HG03457 (cell line): ENCODE data around the gene EHD4.

Source experiments
- ATAC-seq: cut with Tn5 transposase; IDR thresholded peaks from one replicate; pipeline ENCODE4 v1.9.1; 2021; ENCODE audit warnings: moderate number of reproducible peaks; ENCODE audit not compliant: unreplicated experiment

EHD4 gene

DNA sequence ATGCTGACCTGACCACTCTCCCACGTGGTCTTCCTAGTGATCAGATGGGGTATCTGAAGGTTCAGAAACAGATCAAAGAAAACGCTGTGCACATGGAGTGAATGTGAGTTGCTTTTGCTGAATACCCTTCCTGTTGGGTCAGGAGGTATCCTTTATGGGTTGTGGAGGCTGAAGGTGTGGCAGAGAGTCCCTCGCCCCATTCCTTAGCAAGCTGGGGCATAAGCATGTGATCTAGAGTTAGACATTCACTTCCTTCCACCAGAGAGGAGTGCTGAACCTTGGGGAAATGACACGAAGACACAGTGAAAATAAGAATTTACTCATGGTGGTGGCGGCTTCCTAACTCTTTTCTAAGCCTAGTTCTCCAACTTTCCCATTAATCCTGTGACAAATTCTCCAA lies 50.7 kb downstream of the EHD4 start:
- ATAC-seq: no peak

DNA sequence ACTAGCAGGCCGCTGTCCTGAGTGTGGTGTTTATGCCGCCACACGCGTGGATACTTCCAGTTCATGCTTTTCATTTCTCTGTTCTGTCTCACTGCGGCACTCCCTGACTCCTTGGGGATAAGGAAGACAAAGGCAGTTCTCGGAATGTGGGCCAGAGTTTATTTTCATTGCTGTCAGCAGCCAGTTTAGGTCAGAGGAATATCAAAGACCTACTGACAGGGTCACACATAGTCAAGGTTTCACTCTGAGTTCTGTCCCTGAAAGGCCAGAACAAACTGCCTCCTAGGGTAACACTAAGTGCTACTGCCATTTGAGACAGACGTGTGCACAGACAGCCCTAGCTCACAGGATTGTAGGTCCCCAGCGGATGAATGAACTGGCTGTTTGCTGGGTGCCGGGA lies 51.2 kb downstream of the EHD4 start:
- ATAC-seq: no peak

DNA sequence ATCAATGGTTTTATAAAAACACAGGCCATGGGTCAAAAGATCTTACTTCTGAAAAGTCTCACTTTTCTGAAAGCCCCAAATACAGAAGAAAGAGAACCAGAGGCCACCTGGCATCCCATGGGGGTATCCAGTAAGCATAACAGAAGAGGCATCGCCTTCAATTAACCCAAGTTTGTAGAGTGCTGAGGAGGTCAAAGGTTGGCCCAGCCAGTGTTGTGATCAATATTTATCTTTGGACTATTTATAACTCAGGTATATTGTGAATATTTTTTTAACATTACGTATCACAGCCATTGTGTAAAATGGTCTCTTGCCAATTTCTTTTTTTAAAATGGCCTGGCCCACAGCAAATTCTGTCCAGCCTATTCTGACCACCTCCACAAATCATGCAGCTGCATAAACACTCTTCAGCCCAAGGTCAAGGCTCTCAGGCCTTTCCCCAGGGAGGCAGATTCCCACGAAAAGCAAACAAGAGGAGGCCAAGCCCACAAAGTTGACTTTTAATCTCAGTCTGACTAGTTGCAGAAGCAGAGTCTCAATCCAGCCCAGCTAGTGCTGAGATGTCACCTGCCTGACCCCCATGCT lies 52.3 kb downstream of the EHD4 start:
- no peak for ATAC-seq

DNA sequence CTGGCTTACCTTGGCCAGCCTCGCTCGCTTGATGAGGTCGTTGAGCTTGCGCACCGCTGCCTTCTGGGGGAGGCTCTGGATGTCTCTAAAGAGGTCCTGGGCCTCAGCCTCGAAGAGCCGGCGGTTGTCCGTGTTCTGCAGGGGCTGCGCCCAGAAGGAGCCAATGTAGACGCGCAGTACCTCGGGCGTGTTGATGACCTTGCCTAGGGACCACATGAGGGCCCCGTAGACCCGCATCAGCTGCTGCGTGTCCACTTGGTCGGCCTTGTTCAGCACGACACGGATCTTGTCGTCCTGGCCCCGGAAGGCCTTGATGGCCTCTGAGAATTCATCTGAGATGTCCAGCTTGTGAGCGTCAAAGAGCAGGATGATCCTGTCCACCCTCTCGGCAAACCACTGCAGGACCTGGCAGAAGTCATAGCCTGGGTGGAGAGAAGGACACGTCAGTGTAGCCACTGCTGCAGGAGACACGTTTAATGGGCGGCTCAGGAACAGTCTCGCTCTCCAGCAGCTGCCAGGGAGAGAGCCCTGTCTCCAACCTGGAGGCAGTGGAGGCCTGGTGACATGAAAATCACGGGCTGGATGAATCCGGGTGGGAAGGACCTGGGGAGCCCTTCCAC lies 53.0 kb downstream of the EHD4 start:
- ATAC-seq: no peak

DNA sequence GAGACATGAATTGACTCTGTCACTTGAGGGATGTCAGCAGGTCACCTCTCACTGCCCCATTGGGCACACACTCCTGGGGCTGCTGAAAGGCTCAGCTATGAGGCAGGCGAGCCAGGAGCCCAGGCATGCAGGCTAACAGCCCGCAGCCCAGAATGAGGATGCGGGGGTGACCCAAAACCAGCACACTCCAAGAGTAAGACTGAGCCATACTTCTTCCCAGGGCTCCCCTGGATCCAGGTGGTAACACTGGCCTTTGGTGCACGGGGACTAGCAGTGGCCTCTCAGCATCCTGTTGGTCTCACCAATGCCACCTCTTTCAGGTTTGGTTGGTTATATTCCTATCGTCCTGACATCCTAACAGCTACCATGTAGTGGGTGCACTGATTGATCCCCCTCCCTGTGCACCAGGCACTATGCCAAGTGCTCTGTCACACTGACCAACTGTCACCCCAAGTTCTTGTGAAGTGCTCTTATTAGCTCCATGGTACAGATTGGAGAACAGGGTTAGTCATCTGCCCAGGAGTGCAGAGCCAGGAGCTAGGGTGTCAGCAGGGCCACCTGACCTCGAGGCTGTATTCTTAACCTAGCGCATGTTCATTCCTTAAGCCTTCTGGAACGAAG lies 53.7 kb downstream of the EHD4 start:
- no peak for ATAC-seq

DNA sequence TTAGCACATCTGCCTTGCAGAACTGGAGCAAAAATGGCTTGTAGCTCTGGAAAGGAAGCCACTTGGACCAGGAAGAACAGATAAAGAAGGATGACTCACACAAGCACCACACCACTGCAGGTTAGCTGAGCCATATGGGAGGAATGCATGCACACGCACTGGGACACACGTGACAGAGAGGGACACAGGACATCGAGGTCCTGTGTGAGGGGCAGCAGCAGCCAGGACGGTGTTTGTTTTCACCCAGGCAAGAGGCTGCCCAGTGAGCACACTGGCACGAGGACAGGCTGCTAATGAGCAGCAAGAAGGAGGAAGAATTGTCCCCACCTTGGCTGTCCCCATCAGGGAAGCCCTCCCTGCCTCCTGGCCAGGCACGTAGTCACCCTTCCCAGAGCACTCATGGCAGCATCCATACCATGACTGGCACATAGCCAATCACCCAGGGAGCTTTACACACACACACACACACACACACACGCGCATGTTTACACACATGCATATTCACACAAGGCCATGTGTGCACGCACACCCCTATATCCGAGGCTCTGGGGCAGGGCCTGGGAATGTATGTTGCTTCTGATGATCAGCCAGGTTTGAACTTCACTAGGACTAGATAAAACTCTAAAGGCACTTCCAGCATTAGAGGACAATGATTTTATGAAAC lies 54.5 kb downstream of the EHD4 start:
- no peak for ATAC-seq

DNA sequence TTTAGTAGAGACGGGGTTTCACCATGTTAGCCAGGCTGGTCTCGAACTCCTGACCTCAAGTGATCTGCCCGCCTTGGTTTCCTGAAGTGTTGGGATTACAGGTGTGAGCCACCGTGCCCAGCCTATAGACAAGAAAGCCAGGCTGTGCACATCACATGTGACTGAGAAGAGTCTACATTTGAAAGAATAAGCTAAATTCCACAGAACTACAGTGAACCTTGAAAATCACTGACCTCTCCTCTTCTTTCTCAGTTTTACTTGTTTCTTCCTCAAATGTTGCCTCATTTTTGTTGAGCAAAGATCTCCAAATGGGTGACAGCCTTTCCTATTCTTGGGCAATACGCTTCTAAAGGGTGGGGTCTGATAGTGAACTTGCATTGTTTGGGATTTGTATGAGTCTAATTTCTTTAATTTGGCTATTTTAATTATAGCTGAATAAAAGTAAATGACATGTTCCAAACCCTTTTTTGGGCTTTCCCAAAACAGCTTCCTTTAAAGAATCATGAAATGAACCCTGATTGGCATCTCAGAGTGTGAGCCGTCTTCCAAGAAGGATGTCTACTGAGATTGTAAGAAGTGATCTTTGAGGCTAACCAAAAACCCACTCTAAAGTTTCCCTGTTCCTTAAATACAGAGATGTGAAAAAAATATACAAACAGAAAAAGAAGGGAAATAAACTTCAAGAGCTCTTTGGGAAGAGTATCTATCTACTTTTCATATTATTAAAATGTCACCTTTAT lies 56.9 kb downstream of the EHD4 start:
- ATAC-seq: no peak

DNA sequence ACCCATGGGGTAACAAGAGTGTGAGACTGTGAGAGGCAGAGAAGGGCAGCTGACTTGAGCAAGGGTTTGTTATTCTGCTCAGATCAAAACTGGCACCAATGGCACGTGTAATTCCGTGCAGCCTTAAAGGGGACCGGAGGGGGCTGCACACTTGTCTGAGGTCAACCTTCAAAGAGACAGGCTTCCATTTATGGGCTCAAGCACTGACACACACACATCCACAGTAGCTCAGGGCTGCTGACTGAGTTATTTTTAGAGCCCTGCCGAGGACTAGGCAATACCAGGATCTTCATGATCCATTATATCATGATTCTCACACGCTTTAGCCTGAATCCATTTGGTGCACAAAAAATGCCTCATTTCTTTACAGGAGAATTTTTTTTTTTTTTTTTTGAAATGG lies 57.9 kb downstream of the EHD4 start:
- no peak for ATAC-seq

DNA sequence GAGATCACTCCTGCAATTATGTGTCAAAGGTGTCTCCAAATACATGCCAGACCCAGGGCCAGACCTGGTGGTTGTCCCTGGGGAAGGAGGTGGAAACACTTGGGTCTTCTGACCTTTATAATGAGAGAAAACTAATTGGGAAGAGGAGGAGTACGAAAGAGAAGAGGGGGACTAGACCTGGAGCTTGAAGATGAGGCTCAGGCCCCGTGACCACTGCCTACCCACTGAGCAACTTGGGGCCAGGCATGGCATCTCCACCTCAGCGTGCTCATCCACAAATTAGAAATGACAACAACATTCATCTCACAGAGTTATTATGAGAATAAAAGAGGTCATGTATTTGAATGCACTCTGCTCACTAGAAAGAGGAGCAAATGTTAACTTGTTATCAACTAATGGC lies 59.1 kb downstream of the EHD4 start:
- no peak for ATAC-seq

DNA sequence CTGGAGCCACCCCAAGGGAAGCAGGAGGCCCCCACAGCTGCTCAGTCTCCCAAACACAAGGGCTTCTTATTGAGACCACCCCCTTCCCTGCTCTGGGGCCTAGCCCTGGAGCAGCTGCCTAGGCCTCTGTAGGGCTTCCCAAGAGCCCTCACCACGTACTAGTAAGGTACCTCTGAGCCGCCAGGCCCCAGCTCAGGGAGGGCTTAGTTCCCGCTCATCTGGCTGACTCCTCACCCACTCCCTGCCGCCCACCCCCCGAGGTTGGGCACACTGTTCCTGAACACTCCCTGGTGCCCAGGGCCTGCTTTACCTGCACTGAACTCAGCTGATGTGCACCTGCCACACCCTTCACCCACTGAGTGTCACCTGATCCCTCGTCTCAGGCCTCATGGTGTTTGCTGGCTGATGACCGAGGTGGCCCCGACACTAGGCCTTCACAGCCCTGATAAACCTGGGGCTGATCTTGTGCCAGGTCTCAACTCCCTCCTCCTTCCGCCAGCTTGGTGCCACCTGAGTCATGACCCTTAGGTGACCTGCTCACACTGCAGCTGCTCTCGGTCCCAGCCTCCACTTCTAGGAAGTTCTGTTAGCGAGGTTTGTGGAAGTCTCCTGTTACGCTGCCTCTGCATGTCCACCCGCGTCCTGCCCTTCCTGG lies 60.5 kb downstream of the EHD4 start:
- no peak for ATAC-seq

DNA sequence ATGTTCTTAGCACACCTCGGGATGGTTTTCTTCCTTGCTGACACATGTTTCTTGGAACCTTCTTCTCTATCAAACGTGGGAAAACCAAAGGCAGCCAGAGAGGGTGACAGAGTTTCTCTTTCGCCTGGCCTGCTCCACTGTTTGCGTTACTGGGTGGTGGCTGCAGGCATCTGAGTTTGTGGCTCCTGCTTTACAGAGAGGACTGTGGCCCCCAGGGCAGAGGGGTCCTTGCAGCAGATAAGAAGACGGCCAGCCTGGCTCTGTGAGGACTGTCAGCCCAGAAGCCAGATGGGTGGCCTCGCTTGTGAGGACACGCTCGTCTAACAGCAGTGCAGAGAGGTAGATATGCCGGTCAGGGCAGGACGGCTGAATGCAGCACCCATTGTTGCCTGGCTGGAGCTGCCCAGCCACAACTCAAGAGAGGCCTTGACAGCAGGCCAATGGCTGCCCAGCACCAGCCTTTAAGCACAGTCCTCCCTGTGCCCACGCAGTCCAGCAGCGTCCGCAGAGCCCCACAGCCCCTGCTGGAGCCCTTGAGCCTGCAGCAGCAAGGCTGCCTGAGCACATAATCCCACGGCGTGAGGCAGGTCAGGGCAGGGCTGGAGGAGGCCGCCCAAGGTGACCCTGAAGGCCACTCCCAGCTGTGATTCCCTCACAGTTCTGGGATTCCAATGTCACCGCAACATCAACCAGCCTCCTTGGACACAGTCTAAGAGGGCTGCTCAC lies 63.5 kb downstream of the EHD4 start:
- no peak for ATAC-seq

DNA sequence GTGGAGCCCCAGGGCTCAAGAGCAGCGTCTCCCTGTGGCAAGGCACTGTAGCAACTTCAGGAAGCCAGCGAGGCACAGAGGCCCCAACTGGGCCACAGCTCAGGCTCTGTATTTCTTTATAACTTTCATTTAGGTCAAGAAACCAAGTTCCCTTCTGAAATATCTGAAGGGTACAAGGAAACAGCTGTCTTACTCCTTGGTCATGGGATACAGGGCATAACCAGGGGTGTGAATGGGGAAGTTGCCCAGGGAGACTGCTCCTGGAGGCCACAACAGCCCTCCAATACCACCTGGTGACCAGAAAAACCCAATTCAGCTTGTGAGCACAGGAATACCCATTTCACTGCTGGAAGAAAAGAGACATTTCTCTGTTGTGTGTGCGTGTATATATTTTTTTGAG lies 65.2 kb downstream of the EHD4 start:
- no peak for ATAC-seq

DNA sequence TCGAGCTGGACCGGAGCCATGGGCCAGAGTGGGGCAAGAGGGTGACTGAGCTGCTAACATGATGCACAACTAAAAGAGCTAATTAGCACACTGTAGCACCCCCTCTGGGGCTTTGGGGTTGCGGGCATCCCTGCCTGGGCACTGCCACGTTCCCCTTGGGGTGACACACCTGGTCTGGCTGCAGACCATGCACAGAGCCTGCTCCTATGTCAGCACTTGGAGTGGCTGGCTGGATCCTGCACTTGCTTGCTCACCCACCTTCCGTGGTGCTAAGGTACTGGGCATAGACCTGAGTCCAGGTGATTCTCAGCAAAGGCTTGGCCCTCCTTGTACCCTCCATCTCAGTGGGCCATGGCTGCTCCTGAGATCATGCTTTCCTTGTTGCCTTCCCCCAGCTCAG lies 65.7 kb downstream of the EHD4 start:
- no peak for ATAC-seq

DNA sequence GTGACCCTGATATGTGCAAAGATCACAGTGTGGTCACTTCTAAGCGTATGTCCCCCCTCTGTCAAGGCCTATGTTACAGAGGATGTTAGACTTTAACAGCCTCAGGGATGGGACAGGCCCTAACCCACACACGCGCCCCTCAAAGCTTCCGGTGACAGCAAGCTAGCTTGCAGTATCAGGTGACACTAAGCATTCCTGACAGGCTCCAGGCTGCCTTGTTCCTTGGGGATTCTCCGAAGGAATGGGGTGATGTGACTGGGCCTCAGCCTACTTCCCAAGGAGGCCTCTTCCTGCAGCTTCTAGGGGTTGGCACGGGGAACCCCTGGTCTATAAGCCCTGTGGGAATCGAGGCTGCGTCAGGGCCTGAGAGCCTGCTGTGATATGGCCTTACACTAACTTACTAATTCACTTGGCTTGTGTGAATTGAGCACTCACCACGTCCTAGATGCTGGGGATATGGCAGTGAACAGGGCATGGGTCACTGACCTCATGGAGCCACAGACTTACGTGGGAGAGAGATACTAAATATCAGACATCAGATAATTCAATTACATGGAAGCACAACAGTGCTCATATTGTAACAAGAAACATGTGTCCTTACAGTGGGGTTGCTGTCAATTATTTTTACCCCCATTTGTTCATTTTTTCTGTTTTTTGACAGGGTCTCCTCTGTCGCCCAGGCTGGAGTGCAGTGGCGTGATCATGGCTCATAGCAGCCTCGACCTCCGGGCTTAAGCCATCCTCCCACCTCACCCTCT lies 67.1 kb downstream of the EHD4 start:
- no peak for ATAC-seq

DNA sequence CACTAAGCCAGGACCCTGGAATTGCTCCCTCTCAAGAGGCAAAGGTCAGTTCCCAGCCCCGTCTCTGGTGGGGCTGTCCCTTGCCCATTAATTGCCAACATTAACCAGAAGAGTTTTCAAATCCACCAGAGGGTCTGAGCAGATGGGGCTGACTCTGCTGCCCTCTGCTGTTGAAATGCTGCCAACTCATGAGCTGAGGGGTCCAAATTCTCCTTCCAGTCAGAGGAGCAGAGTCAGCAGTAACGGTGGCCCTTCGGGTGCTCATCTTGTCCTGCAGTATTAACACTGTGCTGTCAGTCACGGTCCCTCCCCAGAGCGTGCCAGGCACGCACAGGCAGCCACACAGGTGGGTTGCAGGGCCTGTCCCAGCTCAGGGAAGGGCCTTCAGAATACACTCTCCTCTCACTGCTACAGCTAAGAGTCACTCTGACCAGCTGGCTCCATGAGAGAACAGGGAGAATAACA lies 67.8 kb downstream of the EHD4 start:
- ATAC-seq: no peak

DNA sequence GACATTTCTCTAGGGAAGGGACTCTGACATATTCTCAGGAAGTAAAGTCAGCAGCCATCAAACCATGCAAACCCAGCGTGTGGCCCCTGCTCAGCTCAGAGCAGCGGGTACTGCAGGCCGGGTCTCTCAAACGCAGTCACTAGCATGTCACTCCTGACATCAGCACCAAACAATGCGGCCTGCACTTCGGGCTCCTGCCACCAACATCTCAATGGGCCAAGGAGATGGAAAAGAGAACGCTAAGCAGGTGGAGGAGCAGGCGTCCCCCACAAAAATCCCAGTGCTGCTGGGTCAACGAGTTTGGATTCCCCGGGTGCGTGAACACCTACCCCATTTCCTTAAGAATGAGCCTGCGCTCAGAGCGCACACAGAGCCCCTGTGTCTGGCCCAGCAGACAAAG lies 68.6 kb downstream of the EHD4 start:
- ATAC-seq: no peak

DNA sequence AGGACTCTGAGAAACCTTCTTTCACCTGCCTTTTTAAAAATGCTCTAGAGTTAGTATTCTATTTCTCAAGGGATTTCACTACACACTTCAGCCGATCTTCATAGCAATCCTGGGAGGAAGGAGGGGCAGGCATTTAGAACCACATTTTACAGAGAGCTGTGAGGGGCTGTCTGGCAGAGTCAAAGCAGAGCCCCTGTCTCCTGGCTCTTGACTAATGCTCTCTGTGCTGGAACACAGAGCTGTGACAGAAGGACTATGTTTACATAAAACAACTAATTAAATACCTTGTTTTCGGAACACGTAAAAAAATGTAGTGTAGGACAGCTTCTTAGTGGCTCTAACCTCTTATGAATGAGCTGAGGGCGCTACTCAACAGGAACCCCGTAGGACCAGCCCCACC lies 70.9 kb downstream of the EHD4 start:
- no peak for ATAC-seq

DNA sequence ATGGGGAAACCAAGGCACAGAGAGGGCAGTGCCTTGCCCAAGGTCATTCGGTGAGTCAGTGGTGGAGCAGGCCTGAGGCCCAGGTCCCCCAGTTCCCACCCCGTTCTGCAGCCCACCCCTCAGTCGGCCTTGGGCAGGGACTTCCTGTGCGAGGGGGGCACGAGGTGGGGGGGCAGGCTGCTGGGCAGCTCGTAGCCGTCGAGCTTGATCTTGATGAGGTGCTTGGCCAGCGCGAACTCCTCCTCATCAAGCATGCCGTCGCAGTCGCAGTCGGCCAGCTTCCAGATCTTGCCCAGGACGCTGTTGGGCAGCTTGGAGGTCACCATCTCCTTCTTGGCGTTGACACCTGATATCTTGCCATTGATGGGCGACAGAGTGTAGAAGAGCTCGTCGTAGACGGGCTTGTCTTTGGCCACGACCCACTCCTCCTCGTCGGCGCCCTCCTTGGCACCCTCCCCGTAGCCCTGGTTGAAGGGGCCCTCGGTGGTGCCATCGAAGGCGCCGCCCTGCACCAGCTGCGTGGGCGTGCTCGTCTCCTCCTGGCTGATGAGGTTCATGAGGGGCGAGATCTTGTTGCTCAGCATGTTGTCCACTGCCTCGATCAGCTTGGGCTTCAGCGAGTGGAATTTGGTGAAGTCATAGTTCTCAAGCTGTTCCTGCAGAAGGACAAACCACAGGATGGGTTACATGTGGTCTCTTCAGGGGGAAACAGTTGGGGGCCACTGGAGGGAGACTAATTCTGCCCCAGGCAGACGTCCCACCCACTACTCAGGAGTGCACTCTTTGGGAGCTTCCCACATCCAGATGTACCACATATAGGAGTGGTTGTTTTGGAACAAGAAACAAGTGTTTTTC lies 71.6 kb downstream of the EHD4 start:
- ATAC-seq: no peak
